H9 (cell line): ENCODE data around the gene GPM6B. TPM values are rescaled to one million over a fixed set of nuclear protein-coding genes. Genes with fewer than 3 reads are reported as not detected.

Source experiments
- DNase-seq: peaks from one replicate; pipeline ENCODE4 v3.0.0-alpha.2; 2017
- H2AFZ ChIP-seq: one replicate; pipeline ENCODE4 v1.6.1; 2013; ENCODE audit warnings: mild to moderate bottlenecking, low read length, control low read depth, moderate library complexity
- H2AK5ac ChIP-seq: 2 replicates; pipeline ENCODE4 v1.6.1; 2013; ENCODE audit warnings: low read length, control low read depth, mixed read lengths; ENCODE audit not compliant: insufficient read length
- H2BK120ac ChIP-seq: one replicate; pipeline ENCODE4 v1.6.1; 2013; ENCODE audit warnings: low read depth, mild to moderate bottlenecking, low read length, control low read depth, inconsistent platforms; ENCODE audit not compliant: poor library complexity, severe bottlenecking
- H2BK12ac ChIP-seq: 2 replicates; pipeline ENCODE4 v1.6.1; 2013; ENCODE audit warnings: low read length, control low read depth, mixed read lengths, low read depth; ENCODE audit not compliant: insufficient read length
- H2BK15ac ChIP-seq: 2 replicates; pipeline ENCODE4 v1.6.1; 2013; ENCODE audit warnings: low read depth, low read length, control low read depth
- H2BK20ac ChIP-seq: one replicate; pipeline ENCODE4 v1.6.1; 2013; ENCODE audit warnings: low read depth, mild to moderate bottlenecking, low read length, control low read depth, inconsistent platforms; ENCODE audit not compliant: poor library complexity, severe bottlenecking
- H2BK5ac ChIP-seq: 2 replicates; pipeline ENCODE4 v1.6.1; 2013; ENCODE audit warnings: low read length, control low read depth, mixed read lengths; ENCODE audit not compliant: insufficient read length
- H3K14ac ChIP-seq: 2 replicates; pipeline ENCODE4 v1.6.1; 2013; ENCODE audit warnings: low read length, control low read depth; ENCODE audit not compliant: insufficient read depth
- H3K18ac ChIP-seq: 2 replicates; pipeline ENCODE4 v1.6.1; 2013; ENCODE audit warnings: low read depth, mild to moderate bottlenecking, mixed read lengths, low read length, control low read depth; ENCODE audit not compliant: insufficient read length
- H3K23ac ChIP-seq: 2 replicates; pipeline ENCODE4 v1.6.1; 2013; ENCODE audit warnings: low read length, control low read depth, mixed read lengths, low read depth; ENCODE audit not compliant: insufficient read length
- H3K23me2 ChIP-seq: 2 replicates; pipeline ENCODE4 v1.6.1; 2013; ENCODE audit warnings: low read depth, mild to moderate bottlenecking, mixed read lengths, low read length, control low read depth; ENCODE audit not compliant: insufficient read length, poor library complexity, severe bottlenecking
- H3K27ac ChIP-seq: 2 replicates; pipeline ENCODE4 v1.5.1; 2013; ENCODE audit warnings: low read length, control low read depth, mixed read lengths, low read depth; ENCODE audit not compliant: insufficient read length
- H3K27me3 ChIP-seq: 2 replicates; pipeline ENCODE4 v1.6.1; 2013; ENCODE audit warnings: low read length, control low read depth, inconsistent platforms; ENCODE audit not compliant: insufficient read depth
- H3K4ac ChIP-seq: 2 replicates; pipeline ENCODE4 v1.6.1; 2013; ENCODE audit warnings: low read depth, mild to moderate bottlenecking, control low read depth, inconsistent platforms, low read length, moderate library complexity
- H3K4me1 ChIP-seq: 2 replicates; pipeline ENCODE4 v1.6.1; 2013; ENCODE audit warnings: low read length, control low read depth, inconsistent platforms; ENCODE audit not compliant: insufficient read depth
- H3K4me2 ChIP-seq: 2 replicates; pipeline ENCODE4 v1.6.1; 2013; ENCODE audit warnings: low read length, control low read depth, mixed read lengths; ENCODE audit not compliant: insufficient read length, insufficient read depth
- H3K56ac ChIP-seq: 2 replicates; pipeline ENCODE4 v1.6.1; 2013; ENCODE audit warnings: low read depth, mild to moderate bottlenecking, mixed read lengths, low read length, control low read depth; ENCODE audit not compliant: insufficient read length
- H3K79me1 ChIP-seq: 2 replicates; pipeline ENCODE4 v1.6.1; 2013; ENCODE audit warnings: low read depth, mild to moderate bottlenecking, moderate library complexity, low read length, control low read depth, inconsistent platforms; ENCODE audit not compliant: insufficient read depth, poor library complexity, severe bottlenecking
- H3K79me2 ChIP-seq: 2 replicates; pipeline ENCODE4 v1.6.1; 2013; ENCODE audit warnings: low read length, control low read depth, inconsistent platforms; ENCODE audit not compliant: insufficient read depth
- H3K9ac ChIP-seq: 2 replicates; pipeline ENCODE4 v1.6.1; 2013; ENCODE audit warnings: low read length, control low read depth, mixed read lengths; ENCODE audit not compliant: insufficient read length; ENCODE audit errors: extremely low read depth
- H3K9me3 ChIP-seq: one replicate; pipeline ENCODE4 v1.6.1; 2013; ENCODE audit warnings: low read depth, low read length, inconsistent platforms; ENCODE audit not compliant: control insufficient read depth
- H3T11ph ChIP-seq: one replicate; pipeline ENCODE4 v1.6.1; 2013; ENCODE audit warnings: mild to moderate bottlenecking, low read length, control low read depth, inconsistent platforms
- H4K20me1 ChIP-seq: one replicate; pipeline ENCODE4 v1.6.1; 2013; ENCODE audit not compliant: control insufficient read depth, insufficient read length, insufficient read depth
- H4K5ac ChIP-seq: 2 replicates; pipeline ENCODE4 v1.6.1; 2013; ENCODE audit warnings: low read depth, mild to moderate bottlenecking, mixed read lengths, low read length, control low read depth; ENCODE audit not compliant: insufficient read length
- H4K8ac ChIP-seq: replicated peaks from 2 replicates; pipeline ENCODE4 v1.6.1; 2013; ENCODE audit warnings: low read length, control low read depth, mixed read lengths, low read depth; ENCODE audit not compliant: insufficient read length
- H4K91ac ChIP-seq: 2 replicates; pipeline ENCODE4 v1.6.1; 2013; ENCODE audit warnings: low read depth, mild to moderate bottlenecking, moderate library complexity, mixed read lengths, low read length, control low read depth; ENCODE audit not compliant: insufficient read length
- H3K27ac Mint-ChIP-seq, 3 experiments: 2 replicates in 2 of 3; 3 replicates in 1 of 3; pipeline ENCODE4 v1.8.0; 2020 to 2021; ENCODE audit warnings: mixed read lengths in 3 of 3, mild to moderate bottlenecking in 1 of 3, moderate library complexity in 1 of 3
- H3K27me3 Mint-ChIP-seq: 2 replicates; pipeline ENCODE4 v1.8.0; 2021; ENCODE audit warnings: low read depth, mild to moderate bottlenecking, moderate library complexity, mixed read lengths
- H3K36me3 Mint-ChIP-seq, 3 experiments: 2 replicates in 2 of 3; 3 replicates in 1 of 3; pipeline ENCODE4 v1.8.0; 2020 to 2021; ENCODE audit warnings: low read depth in 3 of 3, mixed read lengths in 3 of 3; ENCODE audit not compliant: insufficient read depth in 1 of 3
- H3K4me1 Mint-ChIP-seq, 2 experiments: 2 replicates each; pipeline ENCODE4 v1.8.0; 2020; ENCODE audit warnings: mixed read lengths in 2 of 2
- H3K4me3 Mint-ChIP-seq, 2 experiments: 2 replicates in 1 of 2; 3 replicates in 1 of 2; pipeline ENCODE4 v1.8.0; 2020 to 2021; ENCODE audit warnings: mild to moderate bottlenecking in 2 of 2, mixed read lengths in 2 of 2, moderate library complexity in 1 of 2
- H3K9me3 Mint-ChIP-seq, 2 experiments: 2 replicates in 1 of 2; 3 replicates in 1 of 2; pipeline ENCODE4 v1.8.0; 2020; ENCODE audit warnings: mild to moderate bottlenecking in 2 of 2, mixed read lengths in 2 of 2, moderate library complexity in 1 of 2
- WGBS: extraction: QIAGEN DNeasy Blood & Tissue Kit; methylation state at CpG from one replicate; pipeline ENCODE4 v1.1.7; 2013; ENCODE audit warnings: missing lambda C conversion rate, low lambda C conversion rate, mixed read lengths; ENCODE audit not compliant: insufficient read length; ENCODE audit errors: extremely low coverage; 5-methylcytosine and 5-hydroxymethylcytosine counted together
- total RNA-seq: library from RNA; stranded (reverse); gene quantifications from 2 replicates; pipeline ENCODE4 v1.2.1, GENCODE V29; 2021
- TF ChIP-seq, protein P1 (sequence below): fragments of 200-600 bp; sonication (generic); conservative IDR thresholded peaks from 3 replicates; pipeline ENCODE4 v1.8.0; 2021; ENCODE audit warnings: antibody characterized with exemption, mild to moderate bottlenecking

GPM6B gene
- total RNA-seq, 1 experiment from 2014 or later, result 73.9 TPM

DNA sequence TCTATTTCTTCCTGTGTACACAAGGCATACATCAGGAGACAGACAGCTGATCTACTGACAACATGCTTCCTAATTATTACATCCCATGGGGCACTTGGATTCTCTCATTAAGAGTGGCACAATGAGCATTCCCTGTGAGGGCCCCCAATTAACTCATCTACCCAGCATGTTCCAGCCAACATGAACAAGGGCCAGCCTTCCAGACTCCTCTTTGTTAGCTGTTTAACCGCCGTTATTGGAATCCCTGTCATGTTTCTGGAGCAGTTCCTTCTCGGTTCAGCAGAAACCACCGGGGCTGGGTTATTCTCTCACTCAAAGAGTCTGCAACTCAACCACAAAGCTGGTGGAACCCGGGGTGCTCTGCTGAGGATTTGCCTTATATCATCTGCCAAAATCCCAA, 9.9 kb upstream of the GPM6B start:
- no peak for DNase-seq
- H3K79me1 ChIP-seq, result peaks cover 3% of the 10 kb centered on the region
- H4K5ac ChIP-seq, result no peak overlapping the region
- TF ChIP-seq, protein P1, sequence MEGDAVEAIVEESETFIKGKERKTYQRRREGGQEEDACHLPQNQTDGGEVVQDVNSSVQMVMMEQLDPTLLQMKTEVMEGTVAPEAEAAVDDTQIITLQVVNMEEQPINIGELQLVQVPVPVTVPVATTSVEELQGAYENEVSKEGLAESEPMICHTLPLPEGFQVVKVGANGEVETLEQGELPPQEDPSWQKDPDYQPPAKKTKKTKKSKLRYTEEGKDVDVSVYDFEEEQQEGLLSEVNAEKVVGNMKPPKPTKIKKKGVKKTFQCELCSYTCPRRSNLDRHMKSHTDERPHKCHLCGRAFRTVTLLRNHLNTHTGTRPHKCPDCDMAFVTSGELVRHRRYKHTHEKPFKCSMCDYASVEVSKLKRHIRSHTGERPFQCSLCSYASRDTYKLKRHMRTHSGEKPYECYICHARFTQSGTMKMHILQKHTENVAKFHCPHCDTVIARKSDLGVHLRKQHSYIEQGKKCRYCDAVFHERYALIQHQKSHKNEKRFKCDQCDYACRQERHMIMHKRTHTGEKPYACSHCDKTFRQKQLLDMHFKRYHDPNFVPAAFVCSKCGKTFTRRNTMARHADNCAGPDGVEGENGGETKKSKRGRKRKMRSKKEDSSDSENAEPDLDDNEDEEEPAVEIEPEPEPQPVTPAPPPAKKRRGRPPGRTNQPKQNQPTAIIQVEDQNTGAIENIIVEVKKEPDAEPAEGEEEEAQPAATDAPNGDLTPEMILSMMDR, result no peak
- H2AK5ac ChIP-seq, result no peak overlapping the region
- no CpG with 5 or more reads among the region's 5 CpGs for WGBS
- no peak overlapping the region for H4K91ac ChIP-seq
- no peak overlapping the region for H2BK15ac ChIP-seq
- H4K8ac ChIP-seq, result no peak overlapping the region
- no peaks in the 10 kb centered on the region; the same call in 1 of the 2 replicates for H3K27me3 Mint-ChIP-seq
- H2BK120ac ChIP-seq, result no peak overlapping the region
- H3K4me2 ChIP-seq, result no peak overlapping the region
- no peaks in the 10 kb centered on the region for H3K23me2 ChIP-seq
- no peak overlapping the region for H3K9ac ChIP-seq
- no peak overlapping the region for H2BK12ac ChIP-seq
- H2BK20ac ChIP-seq, result no peak overlapping the region
- H3K27ac ChIP-seq, result no peak overlapping the region
- no peaks in the 10 kb centered on the region for H4K20me1 ChIP-seq
- H3K18ac ChIP-seq, result no peak overlapping the region
- no peak overlapping the region for H2AFZ ChIP-seq
- H3T11ph ChIP-seq, result no peak overlapping the region
- peaks cover 48 to 54% of the 10 kb centered on the region in 2 experiments for H3K9me3 Mint-ChIP-seq
- H3K27me3 ChIP-seq, result no peaks in the 10 kb centered on the region
- peaks cover 7 to 10% of the 10 kb centered on the region in 2 experiments for H3K4me1 Mint-ChIP-seq
- peaks cover 31 to 54% (median 34%) of the 10 kb centered on the region in 3 experiments for H3K36me3 Mint-ChIP-seq
- no peak overlapping the region for H3K4ac ChIP-seq
- no peak overlapping the region for H3K4me3 Mint-ChIP-seq
- H3K56ac ChIP-seq, result no peak overlapping the region
- no peak overlapping the region for H3K23ac ChIP-seq
- no peak overlapping the region for H2BK5ac ChIP-seq
- H3K4me1 ChIP-seq, result peaks cover 4% of the 10 kb centered on the region; the same call in 1 of the 2 replicates
- H3K79me2 ChIP-seq, result peaks cover 7% of the 10 kb centered on the region; the same call in 1 of the 2 replicates
- no peak overlapping the region for H3K14ac ChIP-seq
- no peak overlapping the region for H3K27ac Mint-ChIP-seq
- peaks cover 4% of the 10 kb centered on the region for H3K9me3 ChIP-seq
